HG02973 (cell line): ENCODE measurements around the gene COASY.

ENCODE experiments used
- ATAC-seq: cut with Tn5 transposase; IDR thresholded peaks from one replicate; pipeline ENCODE4 v1.9.1; 2021; ENCODE audit warnings: moderate library complexity; ENCODE audit not compliant: unreplicated experiment

COASY gene

GRCh38 chr17:42609814-42610801 lies 48.2 kb downstream of the COASY start:
- ATAC-seq = peak; percentile 3

- ATAC-seq = no peak
These were observed 50.1 kb downstream of the COASY start for GRCh38 chr17:42612013-42612412.

- ATAC-seq = no peak
These were observed 51.8 kb downstream of the COASY start for GRCh38 chr17:42613699-42614295.
